ENCODE results near the gene COL4A1.

DNA sequence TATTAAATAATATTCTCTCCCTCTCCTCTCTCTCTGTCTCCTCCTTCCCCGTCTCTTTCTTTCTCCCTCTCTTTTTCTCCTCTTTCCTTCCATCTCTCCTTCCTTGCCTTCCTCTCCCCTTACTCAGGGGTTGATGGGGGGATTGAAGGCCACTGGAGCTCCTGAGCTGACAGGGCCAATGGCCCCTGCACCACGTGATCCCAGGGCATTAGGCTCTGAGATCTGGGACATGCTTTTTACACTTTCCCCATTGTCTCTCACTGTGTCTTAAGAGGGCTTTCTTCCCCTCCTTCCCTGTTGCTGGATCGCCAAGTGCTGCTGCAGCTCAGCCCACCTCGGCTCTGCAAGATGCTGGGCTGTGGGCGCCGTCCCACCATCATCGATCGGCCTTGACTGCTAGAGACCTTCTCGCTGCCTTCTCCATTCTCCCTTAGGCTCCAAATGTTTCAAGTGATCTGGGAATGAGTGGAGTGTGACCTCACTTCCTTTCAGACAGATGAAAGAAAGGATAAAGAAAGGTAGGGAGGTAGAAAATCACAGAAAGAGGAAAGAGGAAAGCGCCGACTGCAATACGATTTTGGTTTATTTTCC is 42.2 kb downstream of the COL4A1 start:
- TF ChIP-seq EZH2phosphoT487 (IDR thresholded peaks at IDR 0.05; ENCODE audit: insufficient read depth, low read depth), result no peak
- no peak for TF ChIP-seq EZH2 (IDR thresholded peaks at IDR 0.05; ENCODE audit: insufficient read depth, poor library complexity, severe bottlenecking)

Data from GM23248 (cell line).